Activated CD8-positive, alpha-beta memory T cell treated with anti-CD3 and anti-CD28 coated beads for 24 hours (primary cell): ENCODE data around the gene LZIC.
A peak's percentile ranks its signal among the peaks of the same experiment; 100 is the strongest.
"Not testable (repeated sequence)": the region's sequence is repeated elsewhere in the genome, so short reads cannot be mapped to it uniquely, and the experiment has no call there.

Source experiments
- DNase-seq: peaks from one replicate; pipeline ENCODE4 v3.0.0-alpha.2; 2020

LZIC gene

GRCh38 chr1:9942939-9943788, at the start of gene LZIC, which contains the start of gene NMNAT1:
LZIC (minus strand) TSS chr1:9943391; CDS start chr1:9936619, 6,772 bp downstream.
NMNAT1 (plus strand) TSS chr1:9943475; CDS start chr1:9972074, 28,599 bp downstream.
- DNase-seq, result peak; percentile 95

GRCh38 chr1:9992910-9993309, 49.7 kb upstream of the LZIC start:
- DNase-seq, result no peak

- no peak for DNase-seq
Observed at GRCh38 chr1:9990944-9991343, 47.8 kb upstream of the LZIC start.

DNA sequence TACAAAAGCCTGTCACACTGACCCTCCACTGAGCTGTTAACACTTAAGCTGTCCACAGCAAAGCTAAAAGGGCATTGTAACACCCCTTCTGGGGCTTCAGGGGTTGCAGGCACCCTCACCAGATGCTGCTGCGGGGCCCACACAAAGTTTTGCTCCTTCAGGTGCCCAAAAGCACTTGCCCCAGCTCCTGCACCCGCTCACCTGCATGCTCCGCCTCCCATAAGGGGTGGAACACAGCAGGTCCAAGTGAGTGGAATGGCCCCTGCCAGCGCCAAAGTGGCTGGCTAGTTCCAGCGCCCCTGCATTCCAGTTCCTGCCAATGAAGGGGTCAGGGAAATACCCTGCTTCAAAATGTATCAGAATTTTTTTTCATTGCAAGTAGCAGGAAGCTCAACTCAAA, 46.6 kb upstream of the LZIC start:
- no peak for DNase-seq

DNA sequence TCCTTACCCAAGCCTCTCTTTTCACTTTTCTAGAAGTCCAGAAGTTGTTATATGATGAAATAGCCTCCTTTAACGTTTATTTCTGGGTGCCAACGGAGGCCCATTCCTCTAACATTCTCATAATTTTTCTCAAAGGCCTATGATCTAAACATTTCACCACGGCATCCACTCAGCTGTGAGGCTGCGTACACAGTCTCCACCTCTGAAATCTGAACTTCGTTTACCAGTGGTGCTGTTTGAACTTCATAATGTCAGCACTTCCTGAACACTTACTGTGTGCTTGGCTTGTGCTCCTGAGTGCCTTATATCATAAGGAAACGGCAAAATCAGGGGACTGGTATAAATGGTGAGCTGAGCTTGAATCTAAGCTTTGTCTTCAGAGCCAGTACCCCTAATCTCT, 41.8 kb upstream of the LZIC start:
- no peak for DNase-seq

DNA sequence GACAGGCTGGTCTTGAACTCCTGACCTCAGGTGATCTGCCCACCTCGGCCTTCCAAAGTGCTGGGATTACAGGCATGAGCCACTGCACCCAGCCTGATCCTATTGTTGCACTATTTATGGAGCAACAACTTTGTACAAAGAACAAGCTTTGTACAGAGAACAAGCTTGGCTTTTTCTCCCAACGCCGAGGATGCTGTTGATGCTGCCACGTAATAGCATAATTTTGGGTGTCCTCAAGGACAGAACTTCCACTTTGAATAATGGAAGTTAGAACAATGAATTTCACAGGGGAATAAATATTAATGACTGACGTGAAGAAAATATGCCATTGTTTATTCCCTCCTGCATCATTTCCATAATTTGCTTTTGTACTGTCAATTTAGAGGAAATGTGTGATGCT, 41.1 kb upstream of the LZIC start:
- no peak for DNase-seq

GRCh38 chr1:9960706-9961562, 17.7 kb upstream of the LZIC start:
- DNase-seq, result no peak

- DNase-seq, result no peak
Observed at GRCh38 chr1:9960011-9960410, 16.8 kb upstream of the LZIC start.

DNA sequence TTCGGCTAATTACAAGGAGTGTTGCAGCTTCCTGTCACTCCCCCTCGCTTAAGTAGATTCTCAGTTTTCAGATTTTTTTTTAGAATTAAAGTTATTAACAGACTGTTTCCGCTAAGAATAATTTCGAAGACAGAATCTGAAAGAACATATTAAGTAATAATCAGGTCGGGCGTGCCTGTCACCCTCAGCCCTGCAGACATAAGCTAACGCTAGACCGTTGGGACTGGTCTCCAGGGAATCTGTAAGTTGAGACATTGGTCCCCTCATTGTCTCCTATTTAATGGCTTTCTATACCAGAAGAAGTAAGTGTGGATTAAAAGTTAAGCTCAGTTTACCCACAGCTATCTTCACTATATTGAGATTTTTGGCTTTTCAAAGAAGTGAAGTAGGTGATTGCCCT, 14.5 kb upstream of the LZIC start:
- DNase-seq, result no peak

- no peak for DNase-seq
Observed at GRCh38 chr1:9946315-9946714, 3.1 kb upstream of the LZIC start.

DNA sequence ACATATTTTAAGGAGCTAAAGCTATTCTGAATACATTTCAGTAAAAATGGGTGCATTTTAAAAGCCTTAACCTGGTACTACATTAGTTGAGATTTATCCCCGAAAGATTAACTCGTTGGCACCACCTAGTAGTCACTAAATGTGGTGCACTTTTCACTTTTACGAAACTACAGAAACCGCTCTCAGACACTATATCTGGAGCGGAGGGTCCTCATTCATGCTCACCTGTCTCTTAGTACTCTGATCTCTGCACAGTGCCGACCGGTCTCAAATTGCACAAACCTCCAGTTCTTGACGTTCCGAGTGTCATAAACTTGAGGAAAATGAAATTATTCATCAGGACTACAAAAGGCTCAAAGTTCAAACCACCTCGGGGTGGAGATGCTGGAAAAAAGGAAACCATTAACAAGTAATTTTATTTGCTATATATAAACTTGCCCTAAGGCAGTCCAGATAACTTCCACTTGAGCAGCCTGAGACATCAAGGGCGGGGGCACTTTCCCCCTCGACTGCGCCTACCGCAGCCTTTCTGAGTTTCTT, 722 bp downstream of the LZIC start:
- peak; percentile 61 for DNase-seq

DNA sequence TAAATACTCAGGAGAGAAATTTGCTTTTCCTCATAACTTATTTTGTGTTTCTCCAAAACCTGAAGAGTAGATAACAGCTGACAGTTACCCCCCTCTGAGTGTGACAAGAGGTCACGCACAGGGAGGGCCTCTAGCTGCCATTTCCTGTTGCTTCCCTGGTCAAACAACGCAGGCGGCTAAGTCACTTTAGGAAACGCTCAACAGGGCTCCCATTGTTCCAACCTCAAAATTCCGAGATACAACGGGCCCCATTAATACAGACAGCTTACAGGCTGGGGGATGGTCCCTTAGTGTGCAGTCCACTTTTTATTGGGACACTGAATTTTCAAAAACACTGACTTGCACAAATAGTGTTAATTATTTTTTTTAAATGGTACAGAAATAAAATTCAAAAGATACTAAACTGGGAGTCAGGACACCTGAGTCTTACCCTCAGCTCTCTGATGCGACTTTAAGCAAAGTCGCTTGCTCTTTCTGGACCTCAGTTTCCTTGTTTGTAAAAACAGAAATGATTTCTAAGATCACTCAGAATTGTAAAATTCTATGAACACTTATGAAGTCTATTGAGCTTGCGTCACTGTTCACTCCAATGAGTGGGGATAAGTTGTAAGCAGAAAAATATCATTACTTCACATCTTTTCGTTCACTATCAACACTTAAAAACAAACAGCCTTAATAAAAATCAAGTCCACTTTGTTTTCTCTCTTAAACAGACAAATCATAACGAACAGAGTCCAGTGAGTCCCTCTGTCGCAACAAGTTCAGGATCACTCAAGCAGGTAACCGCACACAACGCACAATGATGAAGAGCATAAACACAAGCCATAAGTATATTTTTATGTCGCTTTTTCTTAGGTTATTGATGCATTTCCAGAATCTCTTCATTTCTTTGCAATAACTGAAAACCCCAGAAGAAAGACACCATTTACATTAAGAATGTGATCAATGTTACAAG, 13.5 kb downstream of the LZIC start:
- no peak for DNase-seq

GRCh38 chr1:9927259-9927658, 15.9 kb downstream of the LZIC start:
- DNase-seq, result no peak

DNA sequence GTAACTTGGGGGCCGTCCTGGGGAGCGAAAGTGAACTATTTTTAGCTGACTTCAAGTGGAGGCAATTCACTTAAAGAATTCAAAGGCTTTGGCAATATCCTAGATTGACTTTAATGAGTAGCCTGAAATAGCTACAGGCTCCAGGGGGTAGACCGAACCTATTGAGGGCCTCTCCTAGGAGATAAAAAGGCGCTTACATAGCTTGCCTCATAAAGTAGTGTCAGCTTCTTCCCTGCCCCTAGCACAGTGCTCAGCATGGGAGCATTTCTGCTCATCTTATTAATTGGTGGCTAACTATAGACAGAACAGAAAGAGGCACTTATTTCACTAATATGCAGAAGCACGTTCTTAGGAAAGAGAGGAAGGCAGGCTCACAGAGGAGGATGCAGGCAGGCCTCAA, 20.8 kb downstream of the LZIC start:
- DNase-seq, result no peak

DNA sequence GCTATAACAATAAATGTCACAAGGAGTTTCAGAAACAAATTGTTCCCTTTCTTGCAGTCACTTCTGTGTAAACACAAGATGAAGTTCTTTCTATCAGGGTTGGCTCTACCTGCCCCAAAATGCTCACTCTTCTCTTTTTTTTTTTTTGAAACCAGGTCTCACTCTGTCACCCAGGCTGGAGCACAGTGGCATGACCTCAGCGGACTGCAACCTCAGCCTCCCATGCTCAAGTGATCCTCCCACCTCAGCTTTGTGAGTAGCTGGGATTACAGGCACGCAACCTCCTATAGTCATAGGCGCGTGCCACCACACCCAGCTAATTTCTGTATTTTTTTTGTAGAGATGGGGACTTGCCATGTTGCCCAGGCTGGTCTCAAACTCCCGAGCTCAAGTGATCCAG, 22.6 kb downstream of the LZIC start:
- no peak for DNase-seq

DNA sequence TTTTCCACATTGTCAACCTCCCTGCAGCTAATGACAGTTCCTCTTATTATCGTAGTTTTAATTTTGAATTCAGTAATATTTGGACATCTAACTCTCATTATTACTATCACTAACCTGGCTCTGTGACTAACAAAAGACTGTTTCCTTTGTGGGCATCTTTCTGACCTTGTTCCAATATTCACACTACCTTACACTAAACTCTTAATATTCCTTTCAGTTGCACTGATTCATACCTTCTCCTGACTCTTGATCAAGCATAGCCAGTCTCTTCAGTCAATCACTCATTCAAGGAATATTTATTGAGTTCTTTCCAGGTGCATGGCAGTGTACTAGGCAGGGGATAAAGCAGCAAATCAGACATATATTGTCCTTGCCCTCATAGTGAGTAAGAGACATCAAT, 25.3 kb downstream of the LZIC start:
- DNase-seq, result no peak

GRCh38 chr1:9917495-9917894, 25.7 kb downstream of the LZIC start:
- DNase-seq, result not testable (repeated sequence)

GRCh38 chr1:9916452-9916851, 26.7 kb downstream of the LZIC start:
- DNase-seq, result no peak

GRCh38 chr1:9914610-9914937, 28.6 kb downstream of the LZIC start:
- DNase-seq, result no peak

DNA sequence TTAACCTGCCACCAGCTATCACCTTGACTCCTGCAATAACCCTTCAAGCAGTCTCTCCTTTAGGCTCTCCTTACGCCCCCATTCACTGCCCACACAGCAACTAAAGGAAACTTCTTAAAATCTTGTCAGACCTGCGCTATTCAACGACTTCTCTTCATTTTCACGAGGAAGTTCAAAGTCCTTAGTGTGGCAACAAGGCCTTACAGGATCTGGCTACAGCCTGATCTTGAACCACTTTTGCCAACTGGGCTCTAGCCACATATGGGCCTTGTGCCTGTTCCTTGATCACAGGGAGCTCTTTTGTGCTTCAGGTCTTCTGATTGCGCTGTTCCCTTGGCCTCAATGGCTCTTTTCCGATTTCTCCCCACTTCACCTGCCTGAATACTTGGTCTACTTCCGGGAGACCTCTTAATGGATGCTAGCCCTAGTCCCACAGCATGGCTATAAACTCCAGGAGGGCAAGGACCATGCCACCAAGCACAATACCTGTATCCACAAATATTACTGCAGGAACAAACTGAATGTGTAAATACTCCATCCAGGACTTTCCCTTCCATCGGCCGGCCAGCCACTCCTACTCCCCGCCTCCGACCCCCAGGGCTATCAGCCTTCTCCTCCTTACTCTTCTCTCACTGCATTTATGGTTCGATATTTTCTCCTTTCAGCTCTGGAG, 30.8 kb downstream of the LZIC start:
- DNase-seq, result no peak

- peak; percentile 100 for DNase-seq
Observed at GRCh38 chr1:9910423-9911178, 32.6 kb downstream of the LZIC start.
